CD4-positive, alpha-beta T cell treated with Interleukin-1 beta for 1 hour (primary cell): Measurements from ENCODE around the gene REXO1.

Source experiments
- DNase-seq, 2 donors: peaks; one replicate each; pipeline ENCODE4 v3.0.0-alpha.2; 2020 to 2022

Gene REXO1

GRCh38 chr19:1783874-1784273 lies 64.4 kb downstream of the REXO1 start:
- no peak for DNase-seq

GRCh38 chr19:1783354-1783753 lies 64.9 kb downstream of the REXO1 start:
- DNase-seq = no peak

GRCh38 chr19:1782521-1782920 lies 65.8 kb downstream of the REXO1 start:
- no peak for DNase-seq

GRCh38 chr19:1780272-1780958 lies 67.9 kb downstream of the REXO1 start:
- DNase-seq = no peak

GRCh38 chr19:1779574-1779973 lies 68.7 kb downstream of the REXO1 start:
- no peak for DNase-seq

GRCh38 chr19:1777149-1777548 lies 71.1 kb downstream of the REXO1 start:
- DNase-seq = no peak

GRCh38 chr19:1776606-1777147 lies 71.6 kb downstream of the REXO1 start:
- DNase-seq = no peak

- no peak for DNase-seq
Observed at GRCh38 chr19:1775951-1776605, 72.2 kb downstream of the REXO1 start.

- no peak for DNase-seq
Observed at GRCh38 chr19:1774989-1775772, 73.1 kb downstream of the REXO1 start.

GRCh38 chr19:1773184-1773583 lies 75.1 kb downstream of the REXO1 start:
- DNase-seq = no peak

GRCh38 chr19:1770866-1771576 lies 77.3 kb downstream of the REXO1 start:
- no peak for DNase-seq

GRCh38 chr19:1769645-1769985 lies 78.7 kb downstream of the REXO1 start:
- no peak for DNase-seq

- DNase-seq = no peak
Observed at GRCh38 chr19:1768918-1769644, 79.2 kb downstream of the REXO1 start.

- DNase-seq = no peak
Observed at GRCh38 chr19:1768248-1768647, 80.0 kb downstream of the REXO1 start.

- peak; percentile 37 to 59 for DNase-seq
Observed at GRCh38 chr19:1767464-1767933, 80.8 kb downstream of the REXO1 start.

- DNase-seq = no peak
Observed at GRCh38 chr19:1766800-1767352, 81.4 kb downstream of the REXO1 start.

GRCh38 chr19:1765904-1766799 lies 82.1 kb downstream of the REXO1 start:
- no peak for DNase-seq
